ENCODE measurements around the gene JAKMIP2.

DNA sequence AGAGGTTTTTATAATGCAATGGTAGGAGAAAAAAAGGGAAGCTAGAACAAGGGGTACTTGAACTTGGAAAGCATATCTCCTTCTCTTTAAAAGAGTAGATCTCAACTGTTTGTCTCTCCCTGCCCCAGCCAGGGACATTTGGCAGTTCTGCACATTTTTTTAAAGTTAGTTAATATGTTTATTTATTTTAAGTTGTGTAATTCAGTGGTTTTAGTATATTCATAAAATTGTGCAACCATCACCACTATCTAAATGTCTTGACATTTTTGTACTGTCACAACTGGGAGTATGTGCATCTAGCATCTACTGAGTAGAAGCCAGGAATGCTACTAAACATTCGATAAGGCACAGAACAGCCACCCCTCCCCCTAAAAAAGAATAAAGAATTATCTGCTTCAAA, 169.2 kb downstream of the JAKMIP2 start:
- TF ChIP-seq EZH2phosphoT487 (IDR thresholded peaks at IDR 0.05; ENCODE audit: borderline replicate concordance) (no peak), POLR2AphosphoS5 (IDR thresholded peaks at IDR 0.05; ENCODE audit: low read depth, low read length) (no peak), JUND (IDR thresholded peaks at IDR 0.05) (no peak), ELF1 (IDR thresholded peaks at IDR 0.05; ENCODE audit: borderline replicate concordance, low read depth) (no peak), POLR2A (IDR thresholded peaks at IDR 0.05; ENCODE audit: borderline replicate concordance, extremely low read depth, insufficient read depth, insufficient read length) (no peak)
- TF ChIP-seq, protein P1, sequence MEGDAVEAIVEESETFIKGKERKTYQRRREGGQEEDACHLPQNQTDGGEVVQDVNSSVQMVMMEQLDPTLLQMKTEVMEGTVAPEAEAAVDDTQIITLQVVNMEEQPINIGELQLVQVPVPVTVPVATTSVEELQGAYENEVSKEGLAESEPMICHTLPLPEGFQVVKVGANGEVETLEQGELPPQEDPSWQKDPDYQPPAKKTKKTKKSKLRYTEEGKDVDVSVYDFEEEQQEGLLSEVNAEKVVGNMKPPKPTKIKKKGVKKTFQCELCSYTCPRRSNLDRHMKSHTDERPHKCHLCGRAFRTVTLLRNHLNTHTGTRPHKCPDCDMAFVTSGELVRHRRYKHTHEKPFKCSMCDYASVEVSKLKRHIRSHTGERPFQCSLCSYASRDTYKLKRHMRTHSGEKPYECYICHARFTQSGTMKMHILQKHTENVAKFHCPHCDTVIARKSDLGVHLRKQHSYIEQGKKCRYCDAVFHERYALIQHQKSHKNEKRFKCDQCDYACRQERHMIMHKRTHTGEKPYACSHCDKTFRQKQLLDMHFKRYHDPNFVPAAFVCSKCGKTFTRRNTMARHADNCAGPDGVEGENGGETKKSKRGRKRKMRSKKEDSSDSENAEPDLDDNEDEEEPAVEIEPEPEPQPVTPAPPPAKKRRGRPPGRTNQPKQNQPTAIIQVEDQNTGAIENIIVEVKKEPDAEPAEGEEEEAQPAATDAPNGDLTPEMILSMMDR (IDR thresholded peaks at IDR 0.05 in 2 of 3, conservative IDR thresholded peaks at IDR 0.05 in 1 of 3; ENCODE audit: borderline replicate concordance in 1 of 3, insufficient read depth in 1 of 3, low read depth in 2 of 3, low read length in 2 of 3), result no peak

Measured in HCT116 (cell line).